IMR-90 (cell line): ENCODE measurements around the gene GTPBP4. TPM values are rescaled to one million over a fixed set of nuclear protein-coding genes. Genes with fewer than 3 reads are reported as not detected.

Source experiments
- ATAC-seq: fragments of 200-7000 bp; cut with Tn5 transposase; 2 replicates; pipeline ENCODE4 v1.9.1; 2020; ENCODE audit warnings: low read depth, mild to moderate bottlenecking, moderate library complexity
- BruUV-seq: library from RNA; stranded (reverse); fragments of 400-500 nt; replicated peaks from 2 replicates; lab custom pipeline; 2021; lab: Mats Ljungman, UMichigan
- CTCF ChIA-PET: fragments of 300-600 bp; formaldehyde crosslinking; extraction: SDS; loops from one replicate; lab custom pipeline; 2021; ENCODE audit warnings: antibody characterized with exemption; lab: Yijun Ruan, JAX
- POLR2A ChIA-PET: fragments of 300-600 bp; sonication (Branson Sonifier 250); formaldehyde crosslinking; loops from one replicate; lab custom pipeline; 2022; ENCODE audit warnings: antibody characterized with exemption; ENCODE audit not compliant: unreplicated experiment; lab: Charles Lee
- DNase-seq: peaks from one replicate; pipeline ENCODE4 v3.0.0; 2013
- H2AFZ ChIP-seq: replicated peaks from 2 replicates; pipeline ENCODE3; 2013; ENCODE audit warnings: low read length, mild to moderate bottlenecking; ENCODE audit not compliant: poor library complexity
- H2AK5ac ChIP-seq: 2 replicates; pipeline ENCODE4 v1.6.1; 2013; ENCODE audit warnings: low read depth, low read length, inconsistent platforms
- H2AK9ac ChIP-seq: replicated peaks from 2 replicates; pipeline ENCODE3; 2013; ENCODE audit warnings: mild to moderate bottlenecking, low read depth, low read length, moderate library complexity; ENCODE audit not compliant: poor library complexity
- H2BK120ac ChIP-seq: 2 replicates; pipeline ENCODE4 v1.6.1; 2013; ENCODE audit warnings: low read depth, low read length, inconsistent platforms
- H2BK15ac ChIP-seq: 3 replicates; pipeline ENCODE4 v1.6.1; 2013; ENCODE audit warnings: low read depth, low read length, inconsistent platforms
- H2BK20ac ChIP-seq: 2 replicates; pipeline ENCODE4 v1.6.1; 2013; ENCODE audit warnings: low read depth, mild to moderate bottlenecking, inconsistent platforms, low read length, moderate library complexity
- H2BK5ac ChIP-seq: 2 replicates; pipeline ENCODE4 v1.6.1; 2013; ENCODE audit warnings: mild to moderate bottlenecking, low read depth, low read length, inconsistent platforms; ENCODE audit not compliant: poor library complexity, severe bottlenecking
- H3K14ac ChIP-seq: replicated peaks from 2 replicates; pipeline ENCODE4 v1.6.1; 2013; ENCODE audit warnings: low read depth, low read length, inconsistent platforms
- H3K18ac ChIP-seq: 2 replicates; pipeline ENCODE4 v1.6.1; 2013; ENCODE audit warnings: low read depth, low read length, control low read depth
- H3K23ac ChIP-seq: 2 replicates; pipeline ENCODE4 v1.6.1; 2013; ENCODE audit warnings: low read depth, low read length, inconsistent platforms
- H3K27ac ChIP-seq: 2 replicates; pipeline ENCODE4 v1.5.1; 2013; ENCODE audit warnings: mild to moderate bottlenecking, control low read depth, low read length; ENCODE audit not compliant: insufficient read depth
- H3K27me3 ChIP-seq: 2 replicates; pipeline ENCODE4 v1.6.1; 2013; ENCODE audit warnings: low read length; ENCODE audit not compliant: control insufficient read depth, insufficient read depth
- H3K36me3 ChIP-seq: 2 replicates; pipeline ENCODE4 v1.6.1; 2013; ENCODE audit warnings: low read length, mixed read lengths; ENCODE audit not compliant: control insufficient read depth, insufficient read depth
- H3K4ac ChIP-seq: 2 replicates; pipeline ENCODE4 v1.6.1; 2013; ENCODE audit warnings: low read depth, low read length, inconsistent platforms
- H3K4me1 ChIP-seq: 2 replicates; pipeline ENCODE4 v1.6.1; 2013; ENCODE audit warnings: low read length, mixed read lengths; ENCODE audit not compliant: control insufficient read depth, insufficient read depth
- H3K4me2 ChIP-seq: 2 replicates; pipeline ENCODE4 v1.6.1; 2013; ENCODE audit warnings: low read depth, mild to moderate bottlenecking, control low read depth, low read length, moderate library complexity
- H3K4me3 ChIP-seq: 2 replicates; pipeline ENCODE4 v1.5.1; 2013; ENCODE audit warnings: low read depth, mild to moderate bottlenecking, control low read depth, low read length, moderate library complexity; ENCODE audit not compliant: insufficient read depth
- H3K56ac ChIP-seq: 2 replicates; pipeline ENCODE4 v1.6.1; 2013; ENCODE audit warnings: low read length, inconsistent platforms; ENCODE audit not compliant: insufficient read depth; ENCODE audit errors: extremely low read depth
- H3K79me1 ChIP-seq, 2 experiments: 2 replicates each; pipeline ENCODE4 v1.6.1; 2013; ENCODE audit warnings: low read length in 2 of 2, inconsistent platforms in 1 of 2, low read depth in 1 of 2
- H3K9ac ChIP-seq: 2 replicates; pipeline ENCODE4 v1.6.1; 2013; ENCODE audit warnings: low read depth, low read length, control low read depth
- H3K9me1 ChIP-seq: 2 replicates; pipeline ENCODE4 v1.6.1; 2013; ENCODE audit warnings: low read length, inconsistent platforms; ENCODE audit not compliant: insufficient read depth
- H3K9me3 ChIP-seq: 2 replicates; pipeline ENCODE4 v1.6.1; 2013; ENCODE audit warnings: low read length; ENCODE audit not compliant: control insufficient read depth, insufficient read depth
- H4K20me1 ChIP-seq: 2 replicates; pipeline ENCODE4 v1.6.1; 2013; ENCODE audit warnings: low read length, inconsistent platforms; ENCODE audit not compliant: insufficient read depth
- H4K5ac ChIP-seq: 2 replicates; pipeline ENCODE4 v1.6.1; 2013; ENCODE audit warnings: mild to moderate bottlenecking, low read depth, low read length, control low read depth
- H4K8ac ChIP-seq, 2 experiments: 2 replicates each; pipeline ENCODE4 v1.6.1; 2013; ENCODE audit warnings: low read depth in 2 of 2, low read length in 2 of 2, control low read depth in 1 of 2, inconsistent platforms in 1 of 2
- H4K91ac ChIP-seq: 2 replicates; pipeline ENCODE4 v1.6.1; 2013; ENCODE audit warnings: low read depth, low read length, inconsistent platforms; ENCODE audit not compliant: insufficient read depth
- BHLHE40 ChIP-seq: fragments of 150-350 bp; IDR thresholded peaks from 2 replicates; pipeline ENCODE4 v1.6.1; 2016; ENCODE audit warnings: mild to moderate bottlenecking, low read depth, low read length
- MXI1 ChIP-seq: IDR thresholded peaks from 2 replicates; pipeline ENCODE4 v1.6.1; 2012; ENCODE audit warnings: low read depth, mild to moderate bottlenecking, low read length, moderate library complexity, borderline replicate concordance
- NFE2L2 ChIP-seq: fragments of 150-350 bp; IDR thresholded peaks from 2 replicates; pipeline ENCODE4 v1.6.1; 2016; ENCODE audit warnings: low read depth, mild to moderate bottlenecking, low read length
- RAD21 ChIP-seq: IDR thresholded peaks from 2 replicates; pipeline ENCODE4 v1.6.1; 2012; ENCODE audit warnings: low read length, improper control_type of control experiment
- RCOR1 ChIP-seq: IDR thresholded peaks from 2 replicates; pipeline ENCODE4 v1.6.1; 2012; ENCODE audit warnings: mild to moderate bottlenecking, low read length, improper control_type of control experiment; ENCODE audit not compliant: insufficient replicate concordance
- WGBS, 2 experiments: methylation state at CpG; one replicate each; pipeline versions ENCODE4 v1.1.5 to v1.1.7; 2013; ENCODE audit warnings: missing lambda C conversion rate in 2 of 2; ENCODE audit not compliant: insufficient read length in 1 of 2; ENCODE audit errors: extremely low coverage in 2 of 2; 5-methylcytosine and 5-hydroxymethylcytosine counted together
- dilution Hi-C: fragments of 300-500 bp; cut with HindIII; formaldehyde crosslinking; loops from one replicate; pipeline ENCODE4 v1.14.3; 2018; ENCODE audit warnings: low sequenced_read_pairs; ENCODE audit not compliant: unreplicated experiment
- in situ Hi-C: fragments of 300-500 bp; cut with MboI; formaldehyde crosslinking; loops from 3 replicates; pipeline ENCODE4 v1.14.3; 2019; ENCODE audit warnings: low sequenced_read_pairs, inconsistent platforms, mixed read lengths
- intact Hi-C: fragments of 100-400 bp; cut with micrococcal nuclease; formaldehyde crosslinking; loops from 2 replicates; pipeline ENCODE4 v1.10.0; 2022
- polyA plus RNA-seq, 3 experiments: library from polyadenylated mRNA; depleted of rRNA; stranded (reverse); fragments of >200 nt; gene quantifications; 2 replicates each; pipeline ENCODE4 v1.2.3, GENCODE V29; 2012; ENCODE audit warnings: low replicate concordance in 1 of 3
- total RNA-seq: library from RNA; depleted of rRNA; stranded (reverse); fragments of >200 nt; gene quantifications from 2 replicates; pipeline ENCODE4 v1.2.3, GENCODE V29; 2012
- TF ChIP-seq, protein P1 (sequence below): fragments of 150-350 bp; IDR thresholded peaks from 2 replicates; pipeline ENCODE4 v1.6.1; 2016; ENCODE audit warnings: low read depth, mild to moderate bottlenecking, low read length, moderate library complexity, borderline replicate concordance

Gene GTPBP4
- total and polyA plus RNA-seq, 2 of the 4 experiments (the other 2 are of a cell fraction), result 46.2 to 48.6 TPM

DNA sequence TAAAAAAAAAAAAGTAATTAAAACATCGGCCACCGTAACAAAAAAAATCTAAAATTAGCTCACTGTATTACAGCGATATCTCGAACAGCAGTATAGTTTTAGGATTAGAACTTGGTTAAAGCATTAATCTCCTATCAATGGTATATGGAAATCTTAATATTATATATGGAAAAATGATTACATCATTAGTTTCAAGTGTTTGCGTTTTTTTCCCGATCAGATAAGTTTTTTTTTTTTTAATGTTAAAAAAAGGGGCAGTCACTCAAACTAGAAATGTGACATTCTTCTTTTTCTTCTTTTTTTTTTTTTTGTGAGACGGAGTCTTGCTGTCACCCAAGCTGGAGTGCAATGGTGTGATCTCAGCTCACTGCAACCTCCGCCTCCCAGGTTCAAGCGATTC lies 53.3 kb downstream of the GTPBP4 start:
- in situ Hi-C loops, result no loop called here
- H3K4me3 ChIP-seq, result no peak overlapping the region
- no peak overlapping the region for H4K5ac ChIP-seq
- ChIA-PET CTCF (interaction anchor here (0.6 kb wide), 1 partner anchor 23 kb away, joined by 7 read pairs; no protein-coding TSS in a partner anchor), POLR2A (no interaction called here)
- H2BK15ac ChIP-seq, result no peak overlapping the region
- no peak overlapping the region for H3K9ac ChIP-seq
- H3K9me3 ChIP-seq, result no peaks in the 10 kb centered on the region
- H2AK9ac ChIP-seq, result no peak overlapping the region
- no peak overlapping the region for H2AFZ ChIP-seq
- no peak overlapping the region for H3K23ac ChIP-seq
- intact Hi-C loops, result no loop called here
- H3K9me1 ChIP-seq, result peaks cover 5% of the 10 kb centered on the region; the same call in 1 of the 2 replicates
- ATAC-seq (no peak), DNase-seq (no peak)
- no peaks in the 10 kb centered on the region for H3K27me3 ChIP-seq
- H4K8ac ChIP-seq, result no peak overlapping the region
- H2AK5ac ChIP-seq, result no peak overlapping the region
- H2BK120ac ChIP-seq, result no peak overlapping the region
- no peak overlapping the region for H4K91ac ChIP-seq
- no peaks in the 10 kb centered on the region for H3K4me1 ChIP-seq
- no peak overlapping the region for H2BK20ac ChIP-seq
- H3K14ac ChIP-seq, result no peak overlapping the region
- no peak overlapping the region for H3K4ac ChIP-seq
- no peak overlapping the region for H3K4me2 ChIP-seq
- peaks cover 14% of the 10 kb centered on the region for H3K36me3 ChIP-seq
- H2BK5ac ChIP-seq, result no peak overlapping the region
- H4K20me1 ChIP-seq, result peaks cover 20% of the 10 kb centered on the region; the same call in 1 of the 2 replicates
- no peak overlapping the region for H3K27ac ChIP-seq
- TF ChIP-seq, protein P1, sequence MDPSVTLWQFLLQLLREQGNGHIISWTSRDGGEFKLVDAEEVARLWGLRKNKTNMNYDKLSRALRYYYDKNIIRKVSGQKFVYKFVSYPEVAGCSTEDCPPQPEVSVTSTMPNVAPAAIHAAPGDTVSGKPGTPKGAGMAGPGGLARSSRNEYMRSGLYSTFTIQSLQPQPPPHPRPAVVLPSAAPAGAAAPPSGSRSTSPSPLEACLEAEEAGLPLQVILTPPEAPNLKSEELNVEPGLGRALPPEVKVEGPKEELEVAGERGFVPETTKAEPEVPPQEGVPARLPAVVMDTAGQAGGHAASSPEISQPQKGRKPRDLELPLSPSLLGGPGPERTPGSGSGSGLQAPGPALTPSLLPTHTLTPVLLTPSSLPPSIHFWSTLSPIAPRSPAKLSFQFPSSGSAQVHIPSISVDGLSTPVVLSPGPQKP, result no peak
- TF ChIP-seq MXI1 (no peak), NFE2L2 (no peak), BHLHE40 (no peak), RAD21 (no peak), RCOR1 (no peak)
- dilution Hi-C loops, result no loop called here
- BruUV-seq, result no TSS peak
- no CpG with 5 or more reads among the region's 9 CpGs for WGBS, 2 experiments
- no peak overlapping the region for H3K56ac ChIP-seq
- H3K79me1 ChIP-seq, result peaks cover 13 to 34% of the 10 kb centered on the region in 2 experiments
- H3K18ac ChIP-seq, result no peak overlapping the region
